Measurements from ENCODE around the gene PHEX.

- TF ChIP-seq CTCF (IDR thresholded peaks at IDR 0.05) = no peak
- no peak for TF ChIP-seq ZFX (IDR thresholded peaks at IDR 0.05; ENCODE audit: borderline replicate concordance)
These were observed 264.7 kb downstream of the PHEX start for GRCh38 chrX:22296871-22297270.
